K562 (cell line): ENCODE data around the gene ZCCHC14.
"Not testable (repeated sequence)": the region's sequence is repeated elsewhere in the genome, so short reads cannot be mapped to it uniquely, and the experiment has no call there.

Experiments
- DEAF1 ChIP-seq: fragments of 450-650 bp; formaldehyde crosslinking; IDR thresholded peaks from 2 replicates; pipeline ENCODE4 v1.4.0; 2020; ENCODE audit warnings: mild to moderate bottlenecking, moderate library complexity
- FOSL1 ChIP-seq: fragments of 200-800 bp; sonication (Bioruptor generic); conservative IDR thresholded peaks from 2 replicates; pipeline ENCODE4 v1.6.1; 2016; ENCODE audit warnings: missing genetic modification characterization, missing compliant biosample characterization
- FOXA3 ChIP-seq, 2 experiments: fragments of 450-650 bp in 1 of 2; sonication (generic) in 1 of 2; formaldehyde crosslinking; IDR thresholded peaks in 1 of 2; conservative IDR thresholded peaks in 1 of 2; 2 replicates each; pipeline versions ENCODE4 v1.4.0 to v1.8.0; 2020 to 2022; ENCODE audit warnings: mild to moderate bottlenecking in 2 of 2, missing genetic modification reagents in 1 of 2
- JUNB ChIP-seq: fragments of 450-650 bp; formaldehyde crosslinking; conservative IDR thresholded peaks from 2 replicates; pipeline ENCODE4 v1.4.0; 2020; ENCODE audit warnings: mild to moderate bottlenecking
- POLR2A ChIP-seq: fragments of 450-650 bp; conservative IDR thresholded peaks from 2 replicates; pipeline ENCODE4 v1.6.1; 2016
- SETDB1 ChIP-seq: IDR thresholded peaks from one replicate; pipeline ENCODE4 v1.6.1; 2012; ENCODE audit warnings: low read length, control low read depth, inconsistent platforms

GRCh38 chr16:87518430-87519051 lies 25.7 kb upstream of the ZCCHC14 start:
- TF ChIP-seq FOSL1 (tag); POLR2A; JUNB (CRISPR knock-in tag); SETDB1; DEAF1 (CRISPR knock-in tag); FOXA3 (CRISPR knock-in tag; conservative IDR thresholded peaks at IDR 0.05 in 1 of 2, IDR thresholded peaks at IDR 0.05 in 1 of 2): not testable (repeated sequence)
